ENCODE data around the gene NELL2.

DNA sequence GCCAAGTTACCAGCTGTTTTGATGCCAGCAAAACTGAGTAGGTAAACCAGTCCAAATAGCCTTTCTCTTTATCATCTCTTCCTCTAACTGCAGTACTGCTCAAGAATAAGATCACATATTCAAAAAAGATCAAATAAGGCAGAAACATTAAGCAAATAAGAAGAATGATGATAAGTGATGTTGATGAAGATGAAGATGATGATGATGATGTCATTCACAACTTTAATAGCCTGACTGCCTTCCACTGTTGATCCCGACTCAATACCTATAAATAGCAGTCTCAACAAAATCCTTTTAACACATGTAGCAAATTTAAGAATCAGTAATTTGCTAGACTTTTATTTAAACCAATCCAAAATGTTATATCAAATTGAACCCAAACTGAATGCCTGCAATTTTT, 47.1 kb downstream of the NELL2 start:
- no peak for TF ChIP-seq GABPA (IDR thresholded peaks at IDR 0.05; ENCODE audit: low read depth)
- TF ChIP-seq, protein P1, sequence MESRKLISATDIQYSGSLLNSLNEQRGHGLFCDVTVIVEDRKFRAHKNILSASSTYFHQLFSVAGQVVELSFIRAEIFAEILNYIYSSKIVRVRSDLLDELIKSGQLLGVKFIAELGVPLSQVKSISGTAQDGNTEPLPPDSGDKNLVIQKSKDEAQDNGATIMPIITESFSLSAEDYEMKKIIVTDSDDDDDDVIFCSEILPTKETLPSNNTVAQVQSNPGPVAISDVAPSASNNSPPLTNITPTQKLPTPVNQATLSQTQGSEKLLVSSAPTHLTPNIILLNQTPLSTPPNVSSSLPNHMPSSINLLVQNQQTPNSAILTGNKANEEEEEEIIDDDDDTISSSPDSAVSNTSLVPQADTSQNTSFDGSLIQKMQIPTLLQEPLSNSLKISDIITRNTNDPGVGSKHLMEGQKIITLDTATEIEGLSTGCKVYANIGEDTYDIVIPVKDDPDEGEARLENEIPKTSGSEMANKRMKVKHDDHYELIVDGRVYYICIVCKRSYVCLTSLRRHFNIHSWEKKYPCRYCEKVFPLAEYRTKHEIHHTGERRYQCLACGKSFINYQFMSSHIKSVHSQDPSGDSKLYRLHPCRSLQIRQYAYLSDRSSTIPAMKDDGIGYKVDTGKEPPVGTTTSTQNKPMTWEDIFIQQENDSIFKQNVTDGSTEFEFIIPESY (IDR thresholded peaks at IDR 0.05; ENCODE audit: borderline replicate concordance, low read depth) = no peak
- TF ChIP-seq POLR2AphosphoS5 (IDR thresholded peaks at IDR 0.05; ENCODE audit: low read depth, low read length) = no peak
- TF ChIP-seq RFX5 (IDR thresholded peaks at IDR 0.05; ENCODE audit: low read length) = no peak

All from SK-N-SH (cell line).